ENCODE results near the gene KCNA2. TPM values are rescaled to one million over a fixed set of nuclear protein-coding genes. Genes with fewer than 3 reads are reported as not detected.

The KCNA2 gene
- total RNA-seq, 1 experiment from 2014 or later, result not detected

DNA sequence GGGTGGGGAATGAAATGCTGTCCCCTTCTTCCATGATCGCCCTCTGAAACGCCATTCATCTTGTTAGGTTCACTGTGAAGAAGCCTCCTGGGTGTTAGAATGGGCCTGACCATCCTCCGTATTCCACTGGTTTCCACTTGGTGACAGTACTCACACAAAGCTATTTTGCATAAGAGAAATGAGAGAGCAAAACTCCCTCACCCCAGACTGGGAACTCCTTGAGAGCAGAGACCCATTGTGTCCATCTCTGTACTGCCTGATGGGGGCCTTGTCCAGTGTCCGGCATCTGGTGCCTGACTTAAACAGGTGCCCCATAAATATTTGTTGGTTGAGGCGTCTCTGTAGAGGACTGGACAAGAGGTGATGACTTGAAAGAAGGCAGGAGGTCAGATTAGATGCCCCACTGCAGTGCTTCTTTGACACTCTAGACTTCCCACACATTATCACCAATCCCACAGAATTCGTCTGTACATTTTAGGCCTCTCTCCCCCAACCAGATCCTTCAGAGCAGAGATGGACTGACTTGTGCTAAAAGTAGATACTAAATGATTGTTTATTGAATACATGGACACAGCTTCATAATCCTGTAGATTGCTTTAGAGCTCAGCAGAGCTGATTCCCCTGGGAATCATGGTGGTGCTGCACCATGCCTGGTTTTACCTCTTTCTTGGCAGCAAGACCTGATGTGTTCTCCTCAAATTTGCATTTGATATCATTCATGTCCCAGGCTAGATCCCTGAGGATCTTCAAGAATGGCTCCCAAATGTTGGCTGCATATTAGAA, 22.4 kb upstream of the KCNA2 start:
- no peak for DNase-seq (ENCODE audit: low spot score)

DNA sequence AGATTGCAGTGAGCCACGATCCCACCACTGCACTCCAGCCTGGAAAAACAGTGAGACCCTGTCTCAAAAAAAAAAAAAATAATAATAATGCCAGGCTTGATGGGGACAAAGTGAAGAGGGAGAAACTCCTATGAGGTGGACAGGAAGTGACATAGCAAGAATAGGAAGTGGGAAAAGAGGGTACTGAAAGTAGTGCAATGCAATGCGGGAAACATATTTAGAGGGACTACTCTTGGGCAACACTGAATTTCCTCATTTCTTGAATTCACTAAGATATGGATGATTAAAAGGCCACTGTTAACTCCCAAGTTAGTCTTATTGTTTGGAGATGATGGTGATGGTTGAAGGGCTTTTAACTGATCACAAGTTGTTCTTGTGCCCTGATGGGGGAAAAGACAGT, 21.6 kb upstream of the KCNA2 start:
- DNase-seq (ENCODE audit: low spot score), result no peak

DNA sequence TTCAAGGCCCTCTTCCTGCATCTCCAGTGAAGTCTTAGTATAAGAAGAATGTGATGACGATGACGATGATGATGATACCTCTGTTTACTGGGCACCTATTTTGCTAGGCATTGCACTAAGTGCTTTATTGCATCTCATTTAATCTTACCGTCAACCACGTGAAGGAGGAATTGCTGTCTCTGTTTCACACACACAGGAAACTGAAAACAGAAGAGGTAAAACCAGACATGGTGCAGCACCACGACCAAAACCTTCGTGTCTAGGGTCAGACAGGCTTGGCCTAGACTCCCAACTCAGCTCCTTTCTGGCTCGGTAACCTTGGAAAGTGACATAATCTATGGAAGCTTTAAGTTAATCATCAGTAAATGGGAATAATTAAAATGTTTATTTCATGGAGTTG, 20.7 kb upstream of the KCNA2 start:
- DNase-seq (ENCODE audit: low spot score), result no peak

GRCh38 chr1:110620686-110621085, 14.5 kb upstream of the KCNA2 start:
- DNase-seq (ENCODE audit: low spot score), result no peak

DNA sequence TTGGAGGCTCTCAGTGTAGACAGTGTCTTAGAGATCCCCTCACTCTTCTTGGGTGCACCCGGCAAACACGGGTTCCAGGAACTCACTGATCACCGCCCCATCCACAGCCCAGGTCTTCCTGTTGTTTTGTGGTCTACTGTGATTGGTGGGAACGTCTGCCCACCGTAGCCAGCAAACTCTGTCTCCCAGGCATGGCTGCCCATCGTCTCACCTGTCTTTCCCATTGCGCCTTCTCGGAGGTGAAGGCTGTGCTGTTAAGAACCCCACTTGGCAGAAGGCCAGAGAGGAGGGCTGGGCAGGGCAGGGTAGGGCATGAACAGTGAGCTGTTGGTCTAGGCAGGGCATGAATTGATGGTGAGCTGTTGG, 14.1 kb upstream of the KCNA2 start:
- DNase-seq (ENCODE audit: low spot score), result no peak

DNA sequence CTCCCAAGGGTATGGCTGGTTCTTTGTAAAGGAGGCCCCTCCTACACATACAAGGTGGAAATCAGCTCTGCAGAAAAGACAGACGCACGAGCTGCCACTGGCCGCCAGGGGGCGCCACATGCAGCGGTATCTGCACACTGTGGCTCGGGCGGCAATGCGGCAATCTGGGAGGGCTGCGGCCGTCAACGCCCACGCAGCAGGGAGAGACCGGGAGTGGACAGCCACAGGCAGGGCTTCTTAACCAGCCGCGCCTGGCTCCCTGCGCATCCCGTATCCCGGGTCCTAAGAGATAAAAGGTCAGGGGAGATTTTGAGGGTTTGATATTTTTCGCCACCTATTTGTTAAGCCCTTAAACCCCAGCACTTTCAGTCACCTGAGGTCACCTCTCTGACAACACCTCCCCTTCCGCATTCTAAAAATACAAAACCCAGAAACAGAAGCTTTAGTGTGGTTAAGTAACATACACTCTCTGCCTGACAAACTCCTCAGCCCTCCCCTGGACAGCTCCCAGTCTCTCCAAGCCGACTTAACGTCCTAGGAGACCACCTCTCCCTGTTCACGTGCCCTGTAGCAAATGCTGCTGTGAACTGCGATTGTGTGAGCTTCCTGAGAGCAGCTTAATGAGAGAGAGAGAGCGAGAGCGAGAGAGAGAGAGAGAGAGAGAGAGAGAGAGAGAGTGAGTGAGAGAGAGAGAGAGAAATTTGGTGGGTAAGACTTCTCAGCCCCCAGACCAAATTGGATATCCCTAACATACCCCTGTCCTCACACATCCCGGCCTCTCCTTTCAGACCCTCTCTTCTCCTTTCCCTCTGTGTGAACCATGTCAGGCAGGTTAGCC, 13.5 kb upstream of the KCNA2 start:
- peak; percentile 83 for DNase-seq (ENCODE audit: low spot score)

DNA sequence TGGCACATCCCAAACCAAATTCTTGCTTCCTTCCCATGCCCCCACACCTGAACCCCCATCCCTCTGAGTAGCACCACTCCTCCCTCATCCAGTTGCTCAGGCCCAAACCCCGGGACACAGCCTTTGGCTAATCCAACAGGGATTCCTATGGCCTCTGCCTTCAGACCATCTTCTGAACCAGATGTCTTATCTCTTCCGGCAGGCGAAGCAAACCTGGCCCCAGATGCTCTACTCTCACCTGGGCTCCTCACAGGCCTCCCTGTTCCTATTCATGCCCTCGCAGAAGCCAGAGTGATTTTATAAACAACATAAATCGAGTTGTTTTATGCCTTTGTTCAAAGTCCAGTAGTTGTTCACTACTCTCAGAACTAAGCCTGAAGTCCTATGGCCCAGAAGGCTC, 12.5 kb upstream of the KCNA2 start:
- no peak for DNase-seq (ENCODE audit: low spot score)

DNA sequence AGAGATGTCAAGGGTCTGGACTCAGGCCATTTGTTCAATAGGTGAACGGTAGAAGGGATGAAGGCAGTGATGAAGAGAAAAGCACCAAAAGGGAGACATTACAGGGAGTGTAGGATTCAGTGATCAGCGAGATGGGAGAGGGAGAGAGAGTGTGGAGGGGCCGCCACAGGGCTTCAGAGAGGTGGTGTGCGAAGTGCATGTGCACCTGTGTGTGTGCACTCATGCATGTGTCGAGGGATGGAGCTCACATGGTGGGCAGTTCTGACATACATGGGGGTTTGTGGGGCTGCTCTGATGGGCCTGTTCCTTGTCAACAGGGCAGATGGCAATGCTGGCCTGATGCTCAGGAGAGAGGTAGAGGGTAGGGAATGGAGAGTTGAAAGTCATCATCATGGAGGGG, 11.4 kb upstream of the KCNA2 start:
- no peak for DNase-seq (ENCODE audit: low spot score)

DNA sequence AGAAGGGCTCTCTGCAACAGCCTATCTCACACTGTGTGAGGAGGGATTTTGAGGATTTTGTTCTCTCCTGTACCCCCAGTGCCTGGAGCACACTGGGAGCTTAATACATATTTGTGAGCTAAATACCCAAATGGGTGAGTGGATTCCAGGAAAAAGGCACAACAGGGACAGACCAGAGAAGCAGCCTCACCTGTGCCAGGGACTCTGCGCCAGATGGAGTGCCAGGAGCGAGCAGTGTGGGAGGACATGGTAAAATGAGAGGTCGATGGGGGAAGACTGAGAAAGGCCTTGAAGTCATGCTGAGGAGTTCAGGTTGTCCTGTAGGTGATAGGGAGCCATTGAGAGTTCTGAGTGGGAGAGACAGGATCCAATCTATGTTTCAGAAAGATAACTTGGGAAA, 11.0 kb upstream of the KCNA2 start:
- DNase-seq (ENCODE audit: low spot score), result no peak

DNA sequence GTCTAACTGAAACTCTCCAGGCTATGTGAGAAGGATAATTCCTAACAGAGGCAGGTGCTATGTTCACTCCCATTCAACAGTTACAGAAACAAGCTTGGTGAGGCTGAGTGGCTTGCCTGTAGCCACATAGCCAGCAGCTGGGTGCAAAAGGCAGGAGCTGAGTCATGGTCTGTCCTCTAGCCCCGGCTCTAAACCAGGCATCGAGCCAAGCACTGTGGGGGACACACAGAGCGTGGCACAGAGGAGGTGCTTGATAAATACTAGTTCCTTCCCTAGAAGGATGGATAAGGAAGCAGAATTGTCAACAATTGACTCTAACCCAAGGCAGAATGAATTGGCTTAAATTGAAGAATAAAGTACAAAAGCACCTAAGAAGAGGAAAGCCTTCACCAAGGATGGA, 10.4 kb upstream of the KCNA2 start:
- DNase-seq (ENCODE audit: low spot score), result no peak

DNA sequence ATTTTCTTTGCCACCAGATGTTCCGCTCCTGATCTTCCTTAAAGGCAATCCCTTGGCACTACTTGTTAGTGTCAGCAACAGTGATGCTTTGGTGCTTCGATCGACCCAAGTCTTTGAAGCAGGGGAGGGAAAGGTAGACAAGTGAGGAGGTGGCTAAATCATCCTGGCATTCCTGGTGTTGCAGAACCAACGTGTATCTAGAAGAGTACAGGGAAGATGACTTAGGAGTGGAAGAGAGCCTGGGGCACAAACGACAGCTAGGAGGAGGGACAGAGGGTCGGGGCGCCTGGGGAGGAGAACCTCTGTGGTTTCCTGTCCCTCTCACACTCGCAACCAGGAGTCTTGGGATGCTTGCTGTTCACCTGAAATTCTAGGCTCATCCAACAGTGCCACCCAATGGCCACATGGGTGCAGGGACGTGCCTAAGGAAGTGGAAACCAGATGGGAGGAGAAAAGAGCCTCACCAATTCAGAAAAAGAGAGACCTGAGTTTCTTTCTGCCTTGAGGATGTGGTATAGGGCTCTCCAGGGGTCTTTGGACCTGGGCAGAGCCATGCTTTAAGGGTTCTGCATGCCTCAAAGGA, 9.5 kb upstream of the KCNA2 start:
- peak; percentile 68 for DNase-seq (ENCODE audit: low spot score)

DNA sequence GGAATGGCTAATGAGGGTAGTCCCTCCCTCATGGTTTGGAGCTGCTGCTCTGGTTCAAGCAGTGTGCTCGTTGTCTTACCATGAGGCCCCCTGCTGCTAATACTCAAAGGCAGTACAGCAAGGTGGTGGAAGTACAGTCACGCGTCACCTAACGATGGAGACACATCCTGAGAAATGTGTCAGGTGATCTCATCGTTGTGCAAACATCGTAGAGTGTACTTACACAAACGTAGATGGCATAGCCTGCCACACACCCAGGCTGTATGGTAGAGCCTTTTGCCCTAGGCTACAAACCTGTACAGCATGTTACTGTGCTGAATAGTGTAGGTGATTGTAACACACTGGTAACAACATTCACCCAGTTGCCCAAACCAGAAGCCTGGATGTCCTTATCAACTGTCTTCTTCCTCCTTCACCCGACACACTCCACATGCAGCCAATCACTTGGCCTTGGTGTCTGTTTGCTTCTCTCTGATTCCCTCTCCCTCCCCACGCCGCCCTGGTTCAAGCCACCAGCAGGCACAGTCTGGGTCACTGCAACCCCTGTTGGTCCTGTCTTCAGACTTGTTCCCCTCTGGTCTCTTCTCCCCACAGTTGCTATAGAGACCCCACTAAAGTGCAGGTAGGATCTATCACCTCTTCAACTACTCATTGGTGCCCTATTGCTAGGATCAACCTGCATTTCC, 6.0 kb upstream of the KCNA2 start:
- no peak for DNase-seq (ENCODE audit: low spot score)

- no peak for DNase-seq (ENCODE audit: low spot score)
Measured at GRCh38 chr1:110610696-110611286, 4.6 kb upstream of the KCNA2 start.

DNA sequence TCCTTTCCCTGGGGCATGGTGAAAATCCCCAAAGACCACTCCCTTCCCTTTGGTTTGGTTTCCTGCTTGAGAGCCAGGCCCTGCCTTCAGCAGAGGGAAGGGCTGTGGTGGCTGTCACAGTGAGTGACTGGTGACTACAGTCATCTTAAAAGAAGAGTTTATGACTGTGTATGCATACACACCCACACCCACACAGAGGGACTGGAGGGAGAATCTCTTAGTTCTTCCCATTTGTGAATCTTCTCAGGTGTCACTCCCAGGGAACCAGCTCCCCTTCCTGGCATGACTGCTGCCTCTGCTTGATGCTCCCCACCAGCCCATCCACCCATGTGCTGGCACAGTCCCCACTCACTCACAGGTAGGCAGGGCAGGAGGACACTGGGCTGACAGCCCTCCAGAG, 3.9 kb upstream of the KCNA2 start:
- no peak for DNase-seq (ENCODE audit: low spot score)

DNA sequence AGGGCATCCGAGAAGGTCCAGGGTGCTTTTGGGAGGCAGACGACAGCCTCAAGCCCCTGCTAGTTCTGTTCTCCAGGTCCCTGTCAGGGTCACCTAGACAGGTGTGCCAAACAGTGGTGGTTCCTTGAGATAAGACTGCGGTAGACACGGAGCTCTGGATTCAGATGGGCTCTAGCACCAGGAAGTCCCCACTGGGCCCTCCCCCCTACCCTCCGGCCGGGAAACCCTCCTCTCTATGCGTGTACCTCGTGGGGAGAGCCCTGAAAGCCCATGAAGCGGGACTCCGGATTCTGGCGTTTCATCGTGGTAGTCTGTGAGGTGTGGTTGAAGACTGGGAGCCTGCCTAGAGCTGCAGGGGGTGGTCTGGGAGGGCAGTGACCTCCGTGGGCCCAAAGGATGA, 2.1 kb upstream of the KCNA2 start:
- DNase-seq (ENCODE audit: low spot score), result no peak

DNA sequence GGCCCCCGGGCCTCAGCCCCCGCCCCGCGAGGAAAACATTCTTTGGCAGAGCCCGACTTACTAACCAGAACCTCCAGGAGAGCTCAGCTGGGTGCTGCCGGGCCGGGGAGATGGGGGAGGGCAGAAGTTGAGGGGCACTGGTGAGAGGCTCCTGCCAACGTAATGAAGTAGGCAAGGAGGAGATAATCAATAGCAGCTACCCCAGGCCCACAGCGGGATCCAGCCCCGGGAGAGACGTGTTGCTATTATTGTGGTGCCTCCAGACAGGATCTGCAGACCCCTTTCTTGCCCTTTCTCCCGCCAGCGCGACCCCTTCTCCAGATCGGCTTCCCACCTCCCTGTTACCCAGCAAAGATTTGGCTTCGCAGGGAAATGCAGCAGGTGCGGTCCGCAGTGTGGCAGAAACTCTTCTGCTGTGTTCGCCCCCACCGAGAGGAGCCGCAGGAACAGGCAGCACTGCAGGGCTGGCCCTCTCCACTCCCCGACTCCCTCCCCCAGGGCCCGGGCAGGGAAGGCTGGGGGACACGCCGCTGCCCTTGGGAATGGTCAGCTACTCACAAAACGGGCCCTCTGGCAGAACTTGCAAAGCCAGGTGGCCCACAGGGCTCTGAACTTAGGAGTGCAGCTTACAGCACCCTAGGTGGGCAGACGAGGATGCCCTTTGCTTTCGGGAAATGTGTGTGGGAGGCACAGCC, 1.5 kb upstream of the KCNA2 start:
- no peak for DNase-seq (ENCODE audit: low spot score)

- DNase-seq (ENCODE audit: low spot score), result no peak
Measured at GRCh38 chr1:110606657-110607535, 738 bp upstream of the KCNA2 start.

GRCh38 chr1:110605446-110605845, 712 bp downstream of the KCNA2 start:
- no peak for DNase-seq (ENCODE audit: low spot score)

GRCh38 chr1:110604586-110605148, 1.5 kb downstream of the KCNA2 start:
- DNase-seq (ENCODE audit: low spot score), result no peak

DNA sequence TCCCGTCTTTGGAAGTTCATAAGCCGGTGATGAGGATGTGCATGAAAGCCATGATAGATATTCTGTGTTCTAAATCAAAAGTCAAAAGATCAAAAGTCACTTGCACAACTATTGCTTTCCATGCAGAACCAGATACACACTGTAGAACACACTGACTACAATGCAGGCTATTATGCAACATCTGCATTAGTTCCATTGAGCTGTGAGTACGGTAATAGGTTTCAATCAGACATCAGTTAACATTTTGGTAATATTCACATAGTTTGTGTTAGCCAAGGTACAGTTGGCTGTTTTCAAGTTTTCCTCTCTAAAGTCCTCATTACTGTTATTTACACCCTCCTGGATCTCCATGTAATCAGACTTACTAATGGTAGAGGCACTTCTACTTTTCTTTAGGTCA, 3.1 kb downstream of the KCNA2 start:
- no peak for DNase-seq (ENCODE audit: low spot score)

Data from HT-29 (cell line).